ENCODE measurements around the gene PDK4. TPM values are rescaled to one million over a fixed set of nuclear protein-coding genes. Genes with fewer than 3 reads are reported as not detected.

The PDK4 gene
- total RNA-seq (2014; rRNA removed; shearing (Covaris generic)): not detected in 2 replicates
- not detected in 2 replicates for polyA plus RNA-seq (2015; cell fraction: cytosol; rRNA removed)
- not detected in 2 replicates for polyA plus RNA-seq (2015; cell fraction: nucleus; rRNA removed)

GRCh38 chr7:95596198-95597063 lies at the start of gene PDK4:
TSS of gene PDK4 (minus strand) at chr7:95596516. CDS start at chr7:95596293, 223 bp downstream.
- DNase-seq (ENCODE audit: low read depth): no peak

DNA sequence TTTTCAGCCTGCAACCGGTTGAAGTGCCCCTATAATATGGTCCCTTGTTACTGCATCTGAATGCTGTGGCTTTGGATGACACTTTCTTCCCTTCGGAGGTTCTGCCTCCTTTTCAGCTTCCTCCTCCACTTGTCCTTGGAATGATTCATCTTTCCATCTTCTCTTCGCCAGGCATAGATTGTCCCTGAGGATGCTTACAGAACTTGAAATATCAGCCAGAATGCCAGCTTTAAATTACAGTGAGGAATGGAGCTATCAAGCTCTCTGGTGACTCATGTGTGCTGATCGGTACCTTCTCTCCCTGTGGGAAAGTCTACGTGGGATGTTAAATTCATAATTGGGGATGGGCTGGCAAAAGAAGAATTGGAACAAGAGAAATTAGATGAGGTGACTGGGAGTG lies 45.9 kb upstream of the PDK4 start:
- DNase-seq (ENCODE audit: low read depth): peak; percentile 24

GRCh38 chr7:95636140-95636940 lies 40.0 kb upstream of the PDK4 start:
- peak; percentile 60 for DNase-seq (ENCODE audit: low read depth)

DNA sequence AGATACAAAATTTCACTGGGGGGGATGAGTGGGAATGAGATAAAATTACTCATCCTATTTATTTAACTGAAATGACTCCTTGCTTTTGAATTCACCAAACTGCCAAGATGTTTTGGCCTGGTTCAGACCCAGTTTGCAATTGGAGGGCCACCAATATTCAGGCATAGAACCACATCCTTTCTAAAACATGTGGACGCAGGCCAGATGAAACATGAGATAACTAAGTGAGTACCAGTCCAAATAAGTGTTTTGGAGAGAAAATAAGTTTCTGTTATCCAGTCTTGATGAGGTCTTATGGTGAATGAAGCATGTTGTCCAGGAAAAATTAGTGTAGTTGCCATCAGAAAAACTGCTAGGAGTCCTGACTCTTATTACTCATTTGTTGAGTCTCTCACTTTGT lies 36.3 kb upstream of the PDK4 start:
- DNase-seq (ENCODE audit: low read depth): peak; percentile 56

DNA sequence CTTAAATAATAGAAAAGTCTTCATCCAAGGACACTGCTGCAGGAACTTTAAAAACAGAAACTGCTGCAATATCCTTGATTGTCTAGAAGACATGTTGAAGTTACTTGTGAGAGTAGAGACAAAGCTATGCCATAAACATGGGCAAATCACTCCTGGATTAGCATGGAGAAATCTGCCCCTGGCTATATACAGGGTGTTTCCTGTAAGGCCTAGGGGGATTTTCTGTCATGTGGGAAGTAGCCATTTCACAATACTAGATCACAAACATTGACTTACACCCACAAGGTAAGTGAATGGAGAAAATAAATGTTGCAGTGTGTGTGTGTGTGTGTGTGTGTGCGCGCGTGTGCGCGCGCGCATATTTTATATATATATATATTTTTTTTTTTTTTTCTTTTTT lies 35.2 kb upstream of the PDK4 start:
- no peak for DNase-seq (ENCODE audit: low read depth)

DNA sequence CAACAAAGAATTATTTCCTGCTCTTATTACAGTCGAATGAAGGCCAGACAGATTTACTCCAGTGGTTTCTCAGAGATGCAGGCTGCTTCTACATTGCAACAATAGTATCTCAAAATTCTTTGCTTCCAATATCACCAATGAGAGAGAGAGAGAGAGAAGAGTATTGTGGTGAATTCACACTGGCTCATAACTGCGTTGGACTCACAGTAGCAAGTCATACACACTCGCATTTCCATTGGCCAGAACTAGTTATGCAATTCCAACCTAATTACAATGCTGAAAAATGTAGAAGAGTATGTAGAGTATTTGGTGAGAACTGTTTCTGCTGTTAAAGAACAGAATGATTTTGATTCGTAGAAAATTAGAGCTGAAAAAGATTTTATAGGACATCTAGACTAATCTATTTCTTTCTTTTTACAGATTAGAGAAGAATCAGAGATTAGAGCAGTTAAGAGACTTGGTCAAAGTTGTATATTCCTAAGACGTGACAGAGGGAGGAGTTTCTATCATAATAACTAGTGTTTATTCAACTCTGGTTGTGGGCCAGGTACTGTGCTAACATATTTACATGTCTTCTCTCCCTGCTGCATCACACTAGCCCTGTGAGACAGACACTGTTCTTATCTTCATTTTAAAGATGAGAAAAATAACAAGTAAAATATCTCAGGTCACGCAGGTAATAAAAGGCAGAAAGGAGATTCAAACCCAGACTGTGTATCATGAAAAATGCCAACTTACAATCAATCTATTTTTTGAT lies 34.6 kb upstream of the PDK4 start:
- no peak for DNase-seq (ENCODE audit: low read depth)

DNA sequence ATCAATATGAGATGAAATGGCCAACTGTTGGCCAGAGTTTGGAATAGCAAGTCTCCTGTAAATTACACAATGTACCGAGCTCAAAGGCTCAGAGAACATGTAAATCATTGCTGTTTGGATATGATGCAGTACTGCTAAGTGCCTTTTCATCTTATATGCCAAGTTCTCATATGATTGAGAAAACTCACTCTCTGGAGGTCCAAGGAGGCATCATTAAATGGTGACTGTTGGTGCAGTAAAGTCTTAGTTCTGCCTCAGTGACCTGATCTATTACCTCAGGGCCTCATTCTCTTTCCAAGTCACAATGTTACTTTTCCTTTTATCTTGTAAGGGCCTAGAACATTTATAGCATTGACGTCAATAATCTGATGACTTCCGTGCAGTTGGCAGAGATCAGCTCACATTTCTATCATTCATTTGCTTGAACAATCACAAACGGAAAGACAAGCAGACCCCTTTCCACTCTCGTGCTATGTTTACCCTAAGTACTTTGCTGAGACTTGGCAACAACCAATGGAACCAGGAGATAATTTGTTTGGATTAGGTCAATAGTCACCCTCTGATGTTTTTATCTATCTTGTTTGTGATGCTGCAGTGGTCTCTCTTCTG lies 32.6 kb upstream of the PDK4 start:
- DNase-seq (ENCODE audit: low read depth): no peak

DNA sequence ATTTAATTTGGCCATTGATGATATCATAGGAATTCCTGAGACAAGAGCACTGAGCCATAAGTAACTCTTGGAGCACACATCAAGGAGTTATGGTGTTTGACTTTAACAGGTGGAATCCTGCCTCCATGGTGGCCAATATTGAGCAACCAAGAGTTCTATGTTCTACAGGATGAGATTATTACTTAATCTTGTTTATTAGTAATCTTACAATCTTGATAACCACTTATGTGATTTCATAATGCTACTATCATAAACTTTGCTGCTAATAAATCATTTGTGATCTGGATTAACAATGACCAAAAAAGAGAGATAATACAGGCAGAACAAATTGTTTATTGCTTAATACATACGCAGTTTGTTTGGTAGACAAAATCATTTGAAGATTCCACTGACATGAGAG lies 27.5 kb upstream of the PDK4 start:
- no peak for DNase-seq (ENCODE audit: low read depth)

GRCh38 chr7:95622859-95623258 lies 26.5 kb upstream of the PDK4 start:
- DNase-seq (ENCODE audit: low read depth): no peak

- DNase-seq (ENCODE audit: low read depth): no peak
These were observed 25.8 kb upstream of the PDK4 start for GRCh38 chr7:95622001-95622549.

DNA sequence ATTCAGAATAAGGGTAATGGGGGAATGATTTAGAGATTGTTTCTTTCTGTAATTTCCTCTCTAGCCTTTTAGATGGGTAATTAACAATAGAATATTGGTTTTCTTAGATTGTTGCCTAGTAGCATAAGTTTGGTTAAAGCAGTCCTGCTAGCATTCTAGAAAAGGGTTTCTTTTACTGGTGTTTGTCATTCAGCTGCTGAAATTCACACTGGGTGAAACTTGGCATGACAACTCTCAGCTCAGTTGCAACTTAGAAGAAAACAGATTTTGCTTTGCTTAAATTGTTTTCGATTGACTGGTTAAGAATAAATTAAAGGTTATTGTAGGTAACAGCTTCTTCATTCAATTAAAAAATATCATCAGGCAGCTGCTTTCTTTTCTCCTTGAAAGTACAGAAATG lies 25.1 kb upstream of the PDK4 start:
- DNase-seq (ENCODE audit: low read depth): no peak

DNA sequence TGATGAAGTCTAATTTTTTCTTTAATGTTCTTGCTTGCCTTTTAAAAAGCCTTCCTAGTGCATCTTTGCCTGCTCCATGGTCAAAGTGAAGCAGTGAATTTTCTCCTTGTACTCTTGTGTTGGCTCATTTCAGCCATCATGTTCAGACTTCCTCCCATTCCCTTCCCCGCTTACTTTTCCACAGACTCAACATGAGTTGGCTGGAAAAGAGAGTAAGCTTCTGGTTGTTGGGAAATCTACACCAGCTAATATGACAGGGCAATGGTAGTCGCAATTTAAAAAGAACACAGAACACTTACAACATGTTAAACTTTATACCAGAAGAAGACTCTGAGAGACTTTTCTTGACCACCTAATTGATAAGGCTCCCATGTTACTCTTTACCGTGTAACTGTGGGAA lies 24.3 kb upstream of the PDK4 start:
- no peak for DNase-seq (ENCODE audit: low read depth)

- no peak for DNase-seq (ENCODE audit: low read depth)
These were observed 23.6 kb upstream of the PDK4 start for GRCh38 chr7:95619921-95620320.

- no peak for DNase-seq (ENCODE audit: low read depth)
These were observed 23.2 kb upstream of the PDK4 start for GRCh38 chr7:95619517-95619916.

DNA sequence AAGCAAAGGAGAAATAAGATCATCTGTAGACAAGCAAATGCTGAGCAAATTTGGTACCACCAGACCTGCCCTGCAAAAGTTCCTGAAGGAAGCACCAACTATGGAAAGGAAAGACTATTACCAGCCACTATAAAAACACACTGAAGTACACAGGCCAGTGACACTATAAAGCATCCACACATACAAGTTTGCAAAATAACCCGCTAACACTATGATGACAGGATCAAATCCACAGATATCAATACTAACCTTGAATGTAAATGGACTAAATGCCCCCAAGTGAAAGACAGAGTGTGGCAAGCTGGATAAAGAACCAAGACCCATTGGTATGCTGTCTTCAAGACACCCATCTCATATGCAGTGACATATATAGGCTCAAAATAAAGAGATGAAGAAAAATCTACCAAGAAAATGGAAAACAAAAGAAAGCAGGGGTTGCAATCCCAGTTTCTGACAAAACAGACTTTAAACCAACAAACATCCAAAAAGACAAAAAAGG lies 18.2 kb upstream of the PDK4 start:
- no peak for DNase-seq (ENCODE audit: low read depth)

DNA sequence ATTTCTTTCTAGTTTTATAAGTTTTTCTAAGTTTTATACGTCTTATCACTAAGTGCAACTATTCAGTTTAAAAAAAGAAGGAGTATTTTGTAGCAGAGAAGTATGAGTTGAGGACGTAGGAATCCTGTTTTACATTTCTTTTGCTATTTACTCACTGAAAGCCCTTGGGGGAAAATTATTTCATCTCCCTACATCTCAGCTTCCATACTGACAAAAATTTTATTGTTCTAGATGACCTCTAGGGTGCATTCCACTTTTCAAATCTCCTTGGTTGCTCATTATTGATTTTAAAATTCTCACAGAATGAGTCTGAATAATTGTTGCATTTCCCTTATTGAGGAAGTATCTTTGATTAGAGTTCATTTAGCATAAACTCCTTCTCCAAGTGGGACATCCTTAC lies 14.9 kb upstream of the PDK4 start:
- DNase-seq (ENCODE audit: low read depth): no peak

DNA sequence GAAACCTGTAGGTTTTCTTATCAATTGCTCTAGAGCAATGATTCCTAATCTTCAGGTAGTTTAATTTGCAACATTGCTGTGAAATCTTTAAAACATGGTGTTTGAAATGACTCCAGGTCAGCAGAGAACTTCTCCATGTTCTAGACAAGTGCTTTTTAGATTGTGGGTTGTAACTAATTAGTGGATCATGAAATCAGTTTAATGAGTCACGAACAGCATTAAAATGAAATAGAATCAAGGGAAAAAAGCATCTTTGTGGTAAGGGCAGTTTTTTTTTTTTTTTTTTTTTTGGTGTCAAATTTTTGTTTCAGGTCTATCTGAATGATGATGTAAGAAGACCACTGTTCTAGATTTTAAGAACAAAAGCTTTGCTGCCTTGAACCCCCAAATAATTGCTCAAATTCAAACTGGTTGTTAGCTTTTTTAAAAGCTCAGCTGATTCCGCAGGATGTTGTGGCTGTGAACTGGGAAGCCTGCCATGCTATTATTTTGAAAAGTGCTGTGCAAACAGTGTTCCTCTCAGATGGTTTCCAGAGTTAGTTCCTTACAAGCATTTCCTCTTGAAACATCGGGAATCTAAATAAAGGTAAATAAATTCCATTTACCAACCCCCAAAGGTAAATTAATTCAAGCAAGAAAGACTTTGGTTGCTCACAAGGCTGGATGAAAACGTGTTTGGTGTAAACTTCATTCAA lies 13.1 kb upstream of the PDK4 start:
- peak; percentile 41 for DNase-seq (ENCODE audit: low read depth)

DNA sequence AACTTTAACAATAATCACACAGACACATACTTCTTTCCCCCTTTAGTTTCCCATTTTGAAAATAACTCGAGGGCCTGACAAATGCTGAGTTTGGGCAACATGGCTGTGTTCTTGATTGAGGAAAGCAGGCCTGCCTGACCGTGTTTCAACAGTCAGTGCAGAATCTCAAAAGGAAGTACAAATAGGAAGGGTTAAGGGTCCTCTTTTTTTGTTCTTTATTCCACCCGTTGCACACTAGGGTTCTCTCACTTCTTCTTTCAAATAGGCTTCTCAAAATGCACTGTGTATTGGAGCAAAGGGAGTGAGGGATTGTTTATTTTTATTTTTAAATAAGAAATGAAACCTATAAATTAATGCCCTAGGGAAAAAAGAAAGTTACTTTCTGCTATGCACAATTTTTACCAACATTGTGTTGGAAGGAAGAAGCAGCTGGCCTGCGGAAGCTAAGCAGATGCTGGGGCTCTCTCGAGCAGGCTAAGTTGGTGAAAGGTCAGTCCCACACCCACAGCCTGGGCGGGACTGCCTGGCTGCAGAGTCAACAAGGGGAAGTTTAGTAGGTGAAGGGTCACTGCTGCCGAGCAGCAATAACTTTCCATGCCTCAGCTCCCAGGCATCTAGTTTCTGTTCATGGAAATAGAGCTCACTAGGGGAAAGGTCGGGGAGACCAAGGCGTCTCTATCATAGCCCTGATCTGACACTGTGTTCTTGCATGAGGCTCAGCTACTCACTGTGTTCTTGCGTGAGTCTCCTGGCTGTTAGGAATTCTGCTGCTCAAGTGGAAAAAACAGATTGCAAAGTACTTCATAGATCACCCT lies 12.2 kb upstream of the PDK4 start:
- DNase-seq (ENCODE audit: low read depth): peak; percentile 84

- no peak for DNase-seq (ENCODE audit: low read depth)
These were observed 11.2 kb upstream of the PDK4 start for GRCh38 chr7:95607561-95607960.
